HL-60 (cell line): ENCODE measurements around the gene TMC4.

ENCODE experiments used
- DNase-seq, 2 experiments: peaks; one replicate each; pipeline ENCODE4 v3.0.0-alpha.2; 2010 to 2020; ENCODE audit warnings: low read depth in 1 of 2, low spot score in 1 of 2
- H3K27ac ChIP-seq: fragments of 250-450 bp; sonication (Bioruptor Pico); replicated peaks from 2 replicates; pipeline ENCODE4 v1.5.1; 2020; ENCODE audit warnings: mild to moderate bottlenecking, moderate library complexity
- H3K27me3 ChIP-seq: fragments of 250-450 bp; sonication (Bioruptor Pico); 2 replicates; pipeline ENCODE4 v1.5.1; 2021; ENCODE audit warnings: mild to moderate bottlenecking, moderate library complexity; ENCODE audit not compliant: insufficient read depth, poor library complexity, severe bottlenecking
- H3K4me3 ChIP-seq: replicated peaks from 2 replicates; pipeline ENCODE4 v1.5.1; 2011; ENCODE audit warnings: mild to moderate bottlenecking, control low read depth, low read length; ENCODE audit not compliant: insufficient read depth
- CTCF ChIP-seq: IDR thresholded peaks from one replicate; pipeline ENCODE4 v1.5.1; 2011; ENCODE audit warnings: low read length, control low read depth, inconsistent platforms; ENCODE audit not compliant: insufficient read depth
- GABPA ChIP-seq: IDR thresholded peaks from 2 replicates; pipeline ENCODE4 v1.6.1; 2012; ENCODE audit warnings: low read depth
- POLR2AphosphoS5 ChIP-seq: IDR thresholded peaks from 2 replicates; pipeline ENCODE4 v1.6.1; 2012; ENCODE audit warnings: low read depth
- REST ChIP-seq: IDR thresholded peaks from 2 replicates; pipeline ENCODE4 v1.6.1; 2012; ENCODE audit warnings: low read depth; ENCODE audit not compliant: insufficient replicate concordance
- SPI1 ChIP-seq: IDR thresholded peaks from 2 replicates; pipeline ENCODE4 v1.6.1; 2012; ENCODE audit warnings: low read depth, mild to moderate bottlenecking, borderline replicate concordance

Gene TMC4

GRCh38 chr19:54204767-54205468, 32.0 kb upstream of the TMC4 start:
- no peak for DNase-seq
- Histone ChIP-seq H3K27ac (peak overlapping the region; percentile 1), H3K4me3 (0 out of 2 replicates have a peak overlapping the region, but pooled peaks have one; percentile 0), H3K27me3 (no peaks in the 10 kb centered on the region)
- TF ChIP-seq SPI1 (no peak), CTCF (no peak), GABPA (no peak), REST (no peak), POLR2AphosphoS5 (no peak; the same call in 1 of the 2 replicates)

GRCh38 chr19:54203151-54203611, 30.2 kb upstream of the TMC4 start:
- TF ChIP-seq CTCF (no peak), GABPA (no peak), POLR2AphosphoS5 (no peak), REST (no peak), SPI1 (no peak)
- Histone ChIP-seq H3K27ac (no peak overlapping the region; the same call in 1 of the 2 replicates), H3K27me3 (no peaks in the 10 kb centered on the region), H3K4me3 (peak overlapping the region; percentile 77)
- no peak for DNase-seq

- DNase-seq, result no peak
- no peak for TF ChIP-seq GABPA
- no peak for TF ChIP-seq POLR2AphosphoS5
- TF ChIP-seq REST, result no peak
- H3K27me3 ChIP-seq, result no peaks in the 10 kb centered on the region
- H3K4me3 ChIP-seq, result peak overlapping the region; percentile 77
- peak overlapping the region; percentile 89 for H3K27ac ChIP-seq
Observed at GRCh38 chr19:54201980-54202379, 29.0 kb upstream of the TMC4 start.
